Kidney (tissue), 14 donors: Measurements from ENCODE around the gene SLC4A4. TPM values are rescaled to one million over a fixed set of nuclear protein-coding genes. Genes with fewer than 3 reads are reported as not detected.

Experiments
- DNase-seq, 5 donors: peaks; one replicate each; pipeline ENCODE4 v3.0.0-alpha.2; 2013 to 2020
- FAIRE-seq: peaks from 2 replicates; lab custom pipeline; 2012; peaks lifted over from hg19 to GRCh38; lab: Jason Lieb, UNC
- H3K27ac ChIP-seq, 2 donors: one replicate each; pipeline ENCODE4 v1.7.0; 2013; ENCODE audit warnings: low read depth in 2 of 2, low read length in 2 of 2, inconsistent platforms in 1 of 2
- H3K27me3 ChIP-seq: one replicate; pipeline ENCODE4 v1.7.1; 2013; ENCODE audit warnings: low read length, inconsistent platforms; ENCODE audit not compliant: control insufficient read depth, insufficient read depth
- H3K36me3 ChIP-seq, 3 donors: one replicate each; pipeline versions ENCODE4 v1.7.0 to v1.7.1; 2013; ENCODE audit warnings: low read length in 3 of 3, control low read depth in 1 of 3, inconsistent platforms in 1 of 3; ENCODE audit not compliant: insufficient read depth in 3 of 3, control insufficient read depth in 2 of 3
- H3K4me1 ChIP-seq, 3 donors: one replicate each; pipeline versions ENCODE4 v1.7.0 to v1.7.1; 2013; ENCODE audit warnings: low read length in 3 of 3, inconsistent platforms in 1 of 3, low read depth in 1 of 3; ENCODE audit not compliant: control insufficient read depth in 2 of 3, insufficient read depth in 2 of 3
- H3K4me3 ChIP-seq, 3 donors: one replicate each; pipeline versions ENCODE4 v1.7.0 to v1.8.1; 2013; ENCODE audit warnings: low read length in 3 of 3, control low read depth in 1 of 3, inconsistent platforms in 1 of 3
- H3K9ac ChIP-seq, 3 donors: one replicate each; pipeline versions ENCODE4 v1.7.0 to v1.7.1; 2013; ENCODE audit warnings: low read length in 3 of 3, control low read depth in 1 of 3, inconsistent platforms in 1 of 3
- H3K9me3 ChIP-seq, 3 donors: one replicate each; pipeline versions ENCODE4 v1.7.0 to v1.7.1; 2013; ENCODE audit warnings: low read length in 3 of 3, control low read depth in 1 of 3, inconsistent platforms in 1 of 3; ENCODE audit not compliant: control insufficient read depth in 2 of 3, insufficient read depth in 1 of 3
- intact Hi-C: fragments of 100-400 bp; cut with DNase I; formaldehyde crosslinking; loops from one replicate; pipeline ENCODE4 v1.11.1; 2022
- polyA plus RNA-seq: library from polyadenylated mRNA; stranded (reverse); fragments of 350-450 nt; fragmentation: Illumina TruSeq; extraction: RNeasy Lipid Tissue Mini Kit (QIAGEN cat#74804); gene quantifications from one replicate; pipeline ENCODE4 v1.2.3, GENCODE V29; 2014; ENCODE audit warnings: low read depth, low replicate concordance; ENCODE audit not compliant: insufficient read depth
- total RNA-seq: library from RNA; stranded (reverse); fragmentation: NEBNext Ultra II Directional; extraction: Animal tissue kit (Norgen Biotek cat#: 25700); gene quantifications from one replicate; pipeline ENCODE4 v1.2.1, GENCODE V29; 2021
- TF ChIP-seq, protein P1 (sequence below): IDR thresholded peaks from 3 replicates; pipeline ENCODE4 v1.5.1; 2012; ENCODE audit warnings: mild to moderate bottlenecking, moderate library complexity, borderline replicate concordance; ENCODE audit not compliant: insufficient read depth; ENCODE audit errors: extremely low read depth
- donor health status: control.
- donor health status: control.
- donor health status: control.
- donor health status: control.
- donor health status: control.
- donor health status: DM: yes; HTN: yes; CAD: no.
- donor health status: Normal renal cell carcinoma (clear cell type).

Gene SLC4A4
- total and polyA plus RNA-seq, 2 donors from 2014 or later = 37.1 to 56.5 TPM

DNA sequence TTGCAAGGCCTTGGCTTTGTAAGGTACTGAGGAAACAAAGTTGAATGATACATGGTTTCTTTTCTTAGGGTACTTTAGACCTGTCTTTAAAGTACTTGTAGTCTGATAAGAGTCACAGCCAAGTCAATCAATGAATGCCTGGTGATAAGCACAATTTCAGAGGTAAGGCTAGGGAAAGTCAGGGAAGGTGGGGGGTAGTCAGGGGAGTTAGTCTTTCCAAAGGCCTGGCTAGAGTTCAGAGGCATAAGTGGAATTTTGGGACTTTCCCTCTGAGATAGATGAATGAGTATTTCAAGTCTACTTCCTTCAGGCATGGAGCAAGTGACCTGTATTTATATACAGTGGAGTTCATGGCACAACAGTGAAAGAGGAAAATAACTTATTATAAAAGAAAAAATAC, 78.3 kb downstream of the SLC4A4 start:
- FAIRE-seq (no peak), DNase-seq (no peak)
- Histone ChIP-seq H3K27ac (no peak overlapping the region), H3K9ac (no peak overlapping the region), H3K4me1 (no peaks in the 10 kb centered on the region), H3K27me3 (no peaks in the 10 kb centered on the region), H3K36me3 (no peaks in the 10 kb centered on the region), H3K9me3 (no peaks in the 10 kb centered on the region), H3K4me3 (no peak overlapping the region)
- intact Hi-C loops = no loop called here
- TF ChIP-seq, protein P1, sequence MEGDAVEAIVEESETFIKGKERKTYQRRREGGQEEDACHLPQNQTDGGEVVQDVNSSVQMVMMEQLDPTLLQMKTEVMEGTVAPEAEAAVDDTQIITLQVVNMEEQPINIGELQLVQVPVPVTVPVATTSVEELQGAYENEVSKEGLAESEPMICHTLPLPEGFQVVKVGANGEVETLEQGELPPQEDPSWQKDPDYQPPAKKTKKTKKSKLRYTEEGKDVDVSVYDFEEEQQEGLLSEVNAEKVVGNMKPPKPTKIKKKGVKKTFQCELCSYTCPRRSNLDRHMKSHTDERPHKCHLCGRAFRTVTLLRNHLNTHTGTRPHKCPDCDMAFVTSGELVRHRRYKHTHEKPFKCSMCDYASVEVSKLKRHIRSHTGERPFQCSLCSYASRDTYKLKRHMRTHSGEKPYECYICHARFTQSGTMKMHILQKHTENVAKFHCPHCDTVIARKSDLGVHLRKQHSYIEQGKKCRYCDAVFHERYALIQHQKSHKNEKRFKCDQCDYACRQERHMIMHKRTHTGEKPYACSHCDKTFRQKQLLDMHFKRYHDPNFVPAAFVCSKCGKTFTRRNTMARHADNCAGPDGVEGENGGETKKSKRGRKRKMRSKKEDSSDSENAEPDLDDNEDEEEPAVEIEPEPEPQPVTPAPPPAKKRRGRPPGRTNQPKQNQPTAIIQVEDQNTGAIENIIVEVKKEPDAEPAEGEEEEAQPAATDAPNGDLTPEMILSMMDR = no peak

DNA sequence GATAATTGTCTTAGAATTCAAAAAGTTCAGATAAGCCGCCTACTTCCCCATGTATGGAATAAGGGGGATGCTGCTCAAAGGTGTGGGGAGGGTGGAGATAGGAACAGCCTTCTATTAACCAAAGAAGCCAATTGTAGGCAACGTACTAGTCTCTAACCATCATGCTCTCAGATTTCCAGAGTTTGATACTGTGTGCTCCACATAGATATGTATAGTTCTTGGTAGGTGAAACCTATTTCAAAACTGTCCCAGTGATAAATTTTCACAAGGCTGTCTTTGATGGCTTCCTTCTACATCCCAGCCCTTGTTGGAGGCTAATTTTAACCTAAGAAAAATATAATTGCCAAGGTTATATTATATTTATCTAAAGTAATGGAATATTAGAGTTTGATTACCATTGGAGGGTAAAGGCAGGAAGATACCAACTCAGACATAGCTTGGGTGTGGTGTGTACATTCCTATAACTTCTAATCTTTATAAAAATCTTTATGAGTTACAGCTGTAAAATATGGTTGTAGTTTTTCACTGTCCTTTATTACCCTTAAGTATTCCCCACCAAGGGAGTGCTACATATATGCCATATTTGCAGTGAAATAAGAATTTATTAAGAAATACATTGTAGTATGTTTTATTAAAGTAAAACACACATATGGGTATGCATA, 87.7 kb downstream of the SLC4A4 start:
- Histone ChIP-seq H3K9ac (no peak overlapping the region), H3K27me3 (no peaks in the 10 kb centered on the region), H3K4me1 (no peaks in the 10 kb centered on the region), H3K9me3 (no peaks in the 10 kb centered on the region), H3K27ac (no peak overlapping the region), H3K4me3 (no peak overlapping the region), H3K36me3 (no peaks in the 10 kb centered on the region)
- intact Hi-C loops = no loop called here
- no peak for DNase-seq
- TF ChIP-seq, protein P1 = no peak
- FAIRE-seq = no peak

DNA sequence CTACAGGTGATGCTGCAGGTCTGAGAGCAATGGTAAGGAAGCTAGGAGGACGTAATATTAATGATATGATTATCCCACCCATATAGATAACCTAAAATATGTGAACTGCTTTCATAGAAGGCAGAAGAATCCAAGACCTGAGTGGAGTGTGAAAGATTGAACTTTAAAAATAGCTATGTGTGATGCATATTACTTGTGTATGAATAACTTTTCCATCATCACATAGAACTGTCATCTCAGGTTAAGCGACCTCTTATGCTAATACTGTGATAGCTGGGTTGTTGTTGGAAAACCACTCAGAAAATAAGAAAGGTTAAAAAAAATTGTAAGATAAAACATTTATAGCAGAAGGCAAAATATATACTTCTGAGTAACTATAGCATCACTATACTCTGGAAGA, 90.3 kb downstream of the SLC4A4 start:
- Histone ChIP-seq H3K9me3 (no peaks in the 10 kb centered on the region), H3K36me3 (no peaks in the 10 kb centered on the region), H3K4me3 (no peak overlapping the region), H3K4me1 (no peaks in the 10 kb centered on the region), H3K27me3 (no peaks in the 10 kb centered on the region), H3K27ac (no peak overlapping the region), H3K9ac (no peak overlapping the region)
- no peak for DNase-seq
- TF ChIP-seq, protein P1 = no peak
- no peak for FAIRE-seq
- intact Hi-C loops = no loop called here

DNA sequence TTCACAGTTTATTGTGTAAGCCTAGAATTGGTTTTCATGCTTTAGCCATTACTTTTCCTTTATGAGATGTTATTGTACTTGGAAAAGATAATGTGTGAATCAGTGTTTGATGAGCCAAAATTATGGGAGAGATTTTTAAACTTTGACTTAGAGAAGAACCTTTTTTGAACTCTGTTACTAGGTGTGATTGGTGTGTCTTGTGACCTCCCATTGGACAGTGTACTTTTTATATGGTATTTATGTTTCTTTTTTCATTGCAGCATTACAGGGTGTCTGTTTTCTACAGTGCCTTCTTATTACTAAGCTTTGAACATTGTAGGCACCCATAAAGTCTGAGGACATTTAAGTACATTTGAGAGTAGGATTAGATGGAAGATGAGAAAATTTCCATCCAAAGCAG, 91.1 kb downstream of the SLC4A4 start:
- H3K4me1 ChIP-seq = no peaks in the 10 kb centered on the region
- H3K27me3 ChIP-seq = no peaks in the 10 kb centered on the region
- TF ChIP-seq, protein P1 = no peak
- no peak overlapping the region for H3K4me3 ChIP-seq
- intact Hi-C loops = no loop called here
- H3K36me3 ChIP-seq = no peaks in the 10 kb centered on the region
- H3K9me3 ChIP-seq = no peaks in the 10 kb centered on the region
- DNase-seq (no peak), FAIRE-seq (no peak)
- no peak overlapping the region for H3K9ac ChIP-seq
- no peak overlapping the region for H3K27ac ChIP-seq
